Muscle of back (tissue), 11 donors: Measurements from ENCODE around the gene USP3. TPM values are rescaled to one million over a fixed set of nuclear protein-coding genes. Genes with fewer than 3 reads are reported as not detected.
"Not testable (repeated sequence)": the region's sequence is repeated elsewhere in the genome, so short reads cannot be mapped to it uniquely, and the experiment has no call there.

Experiments used
- DNase-seq, 3 donors: peaks; one replicate each; pipeline versions ENCODE4 v3.0.0 to v3.0.0-alpha.2; 2013
- polyA plus RNA-seq, 10 donors: library from polyadenylated mRNA; unstranded; fragments of 120-200 nt; gene quantifications; one replicate each; pipeline ENCODE4 v1.2.1, GENCODE V29; 2013; ENCODE audit not compliant: insufficient read length in 10 of 10

USP3 gene
- polyA plus RNA-seq, 10 donors: 15.2 to 31.4 (median 21.7) TPM

DNA sequence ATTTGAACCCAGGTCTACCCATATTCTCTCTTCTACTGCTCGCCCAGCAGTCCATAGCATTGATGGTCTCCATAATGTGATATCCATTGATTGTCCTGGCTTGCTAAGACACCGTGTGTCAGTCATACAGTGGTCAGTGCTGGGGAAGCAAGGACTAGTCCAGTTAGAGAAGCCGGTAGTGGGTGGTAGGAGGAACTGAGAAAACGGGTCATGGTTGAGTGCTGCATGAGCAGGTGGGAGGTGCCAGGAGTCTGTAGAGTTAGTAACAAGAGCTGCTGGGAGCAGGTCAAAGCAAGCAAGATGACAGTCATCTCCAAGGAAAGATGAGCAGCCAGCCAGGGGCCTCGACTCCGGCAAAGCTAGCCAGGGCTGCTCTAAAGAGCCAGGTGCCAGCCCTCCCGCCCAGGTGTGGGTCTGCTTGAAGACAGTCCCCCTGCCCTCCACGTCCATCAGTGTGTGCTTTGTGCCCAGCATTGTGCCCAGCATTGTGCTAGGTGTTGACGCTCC is 29.5 kb upstream of the USP3 start:
- no peak for DNase-seq

DNA sequence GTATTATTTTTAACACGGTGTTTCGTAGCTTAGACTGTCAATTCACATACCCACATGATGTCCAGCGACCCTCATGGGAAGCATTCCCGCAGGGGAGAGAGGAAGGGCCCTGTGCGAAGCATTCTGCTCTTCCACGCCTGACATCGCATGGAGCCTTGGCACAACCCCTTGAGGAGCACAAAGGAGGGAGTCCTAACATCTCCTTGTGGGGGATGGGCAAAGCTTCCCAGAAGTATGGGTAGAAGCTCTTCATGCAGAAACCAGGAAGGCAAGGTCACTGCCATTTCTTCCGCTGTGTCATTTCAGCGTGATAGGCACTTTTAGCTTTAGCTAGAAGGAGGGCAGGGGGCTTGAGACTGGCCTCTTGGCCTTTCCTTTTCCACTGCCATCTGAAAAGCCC is 28.7 kb upstream of the USP3 start:
- no peak for DNase-seq

DNA sequence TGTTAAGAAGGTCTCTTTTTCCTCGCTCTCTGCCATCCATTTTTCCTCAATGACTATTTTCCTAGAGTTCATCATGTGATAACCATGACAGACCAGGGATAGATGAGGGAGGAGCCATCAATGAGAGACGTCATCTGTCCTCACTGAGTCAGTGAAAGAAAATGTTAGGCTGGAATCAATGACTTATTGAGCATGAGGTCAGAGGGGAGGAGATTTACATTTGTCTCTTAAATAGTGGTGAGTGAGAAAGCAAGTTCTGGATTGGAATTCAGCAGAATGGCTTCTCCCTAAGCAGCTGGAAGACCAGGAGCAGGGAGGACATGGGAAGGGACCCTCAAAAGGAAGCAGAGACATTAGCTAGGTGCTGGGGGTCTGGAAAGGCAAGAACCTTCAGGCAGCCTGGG is 28.2 kb upstream of the USP3 start:
- DNase-seq: peak; percentile 72 to 94 (median 79)

DNA sequence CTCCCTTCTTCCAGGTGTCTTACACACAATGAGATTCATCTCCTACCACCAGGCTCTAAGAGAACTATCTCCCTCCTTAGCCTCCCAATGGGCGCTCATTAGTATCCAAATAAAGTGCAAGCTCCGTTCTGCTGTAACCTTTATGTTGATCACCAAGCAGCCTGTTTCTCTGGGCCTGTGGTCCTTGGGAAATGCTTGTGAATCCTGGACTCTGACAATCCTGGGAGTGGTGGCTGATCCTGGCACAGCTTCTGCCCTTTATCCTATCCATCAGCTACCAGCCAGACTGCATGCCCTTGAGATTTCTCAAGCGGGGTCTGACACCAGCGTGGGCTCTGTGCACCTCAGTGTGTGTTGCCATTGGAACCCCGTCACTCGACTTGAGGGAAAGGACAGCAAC is 26.1 kb upstream of the USP3 start:
- no peak for DNase-seq

- DNase-seq: no peak
These were observed 24.0 kb upstream of the USP3 start for GRCh38 chr15:63480441-63480821.

DNA sequence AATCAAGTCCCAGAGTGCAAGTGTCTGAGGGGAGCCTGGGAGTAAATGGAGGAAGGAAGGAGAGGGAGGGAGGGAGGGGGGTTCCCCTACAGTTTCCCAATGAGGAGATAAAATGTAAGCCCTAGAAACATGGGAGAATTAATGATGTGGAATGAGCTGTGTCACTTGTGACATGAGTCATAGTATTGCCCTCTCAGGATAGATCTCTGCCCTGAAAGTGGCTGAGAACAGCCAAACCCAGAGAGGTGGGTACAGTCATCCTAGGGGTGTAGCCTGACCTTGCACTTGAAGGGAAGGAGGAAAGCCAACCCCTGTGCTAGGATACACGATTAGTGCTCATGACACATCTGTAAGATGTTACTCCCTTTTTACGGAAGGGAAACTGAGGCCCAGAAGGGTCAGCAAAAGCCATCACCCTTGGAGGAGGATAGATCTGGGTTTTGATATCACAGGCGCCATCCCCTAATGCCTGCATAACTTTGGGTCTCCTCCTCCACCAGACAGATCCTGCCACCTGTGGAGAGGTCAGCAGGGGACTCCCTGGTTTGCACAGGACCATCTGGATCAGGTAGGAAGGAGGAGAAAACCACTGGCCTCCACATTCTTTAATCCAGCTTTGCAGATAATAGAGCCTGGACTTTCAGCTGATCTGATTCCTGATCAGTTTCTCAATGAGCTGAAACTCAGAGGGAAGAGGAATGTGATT is 23.1 kb upstream of the USP3 start:
- DNase-seq: no peak

GRCh38 chr15:63482874-63483323 is 21.5 kb upstream of the USP3 start:
- no peak for DNase-seq

DNA sequence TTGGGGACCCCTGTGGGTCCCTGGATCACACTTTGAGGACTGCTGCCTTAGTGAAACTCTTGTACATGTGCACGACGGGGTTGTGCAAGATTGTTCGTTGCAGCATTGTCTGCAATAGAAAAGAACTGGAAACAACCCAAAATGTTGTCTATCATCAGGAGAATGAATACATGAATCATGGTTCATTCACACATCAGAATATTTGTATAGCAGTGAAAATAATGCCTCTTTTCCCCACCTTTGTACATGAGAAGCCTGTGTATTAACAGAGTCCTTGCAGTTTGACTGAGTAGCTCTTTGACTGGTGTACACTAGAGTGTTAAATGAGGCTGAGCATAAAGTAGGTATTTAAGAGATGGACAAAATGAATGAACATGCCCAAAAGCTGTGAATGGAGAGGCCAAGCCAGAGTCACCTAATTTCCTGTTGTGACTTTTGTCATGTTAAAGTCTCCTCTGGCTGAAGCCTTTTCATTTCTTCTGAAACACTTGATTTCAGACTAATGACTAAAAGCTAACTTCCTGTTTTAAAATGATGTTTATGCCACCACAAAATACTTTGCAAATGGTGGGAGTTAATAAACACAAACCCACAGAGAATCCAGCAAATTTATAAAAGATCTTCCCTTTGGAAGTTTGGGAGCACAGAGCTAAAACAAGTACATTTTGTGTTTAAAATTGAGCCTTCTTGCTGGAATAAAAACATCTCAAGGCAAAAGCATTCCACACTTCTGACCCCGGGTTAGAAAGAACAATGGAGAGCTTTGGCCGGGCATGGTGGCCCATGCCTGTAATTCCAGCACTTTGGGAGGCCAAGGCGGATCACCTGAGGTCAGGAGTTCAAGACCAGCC is 20.6 kb upstream of the USP3 start:
- no peak for DNase-seq

DNA sequence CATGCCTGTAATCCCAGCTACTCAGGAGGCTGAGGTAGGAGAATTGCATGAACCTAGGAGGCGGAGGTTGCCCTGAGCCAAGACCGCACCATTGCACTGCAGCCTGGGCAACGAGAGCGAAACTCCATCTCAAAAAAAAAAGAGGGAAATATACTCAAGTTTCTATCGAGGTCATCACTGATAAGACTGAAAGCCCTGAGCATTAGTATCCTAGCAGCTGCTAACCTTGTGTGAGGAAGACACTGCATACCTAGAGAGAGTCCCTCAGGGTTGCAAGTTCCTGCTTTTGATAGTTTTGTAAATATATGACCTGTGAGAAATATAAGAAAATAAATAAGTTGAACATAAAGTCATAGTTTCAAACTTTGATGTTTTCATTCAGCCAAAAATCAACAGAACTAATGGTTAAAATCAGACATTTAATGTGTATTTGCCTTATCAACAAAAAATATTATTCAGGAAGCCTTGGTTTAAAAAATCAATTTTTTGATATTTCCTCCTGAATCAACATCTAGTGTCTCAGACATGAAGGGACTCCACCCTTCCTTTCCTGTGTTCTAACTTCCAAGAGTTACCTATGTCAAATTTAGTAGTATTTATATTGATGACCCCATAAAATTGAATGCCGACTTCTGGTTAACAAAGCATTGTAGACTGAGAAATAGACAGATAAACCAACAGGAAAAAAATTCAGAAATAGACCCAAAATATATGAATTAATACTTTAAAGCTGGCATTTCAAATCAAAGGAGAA is 19.8 kb upstream of the USP3 start:
- no peak for DNase-seq

DNA sequence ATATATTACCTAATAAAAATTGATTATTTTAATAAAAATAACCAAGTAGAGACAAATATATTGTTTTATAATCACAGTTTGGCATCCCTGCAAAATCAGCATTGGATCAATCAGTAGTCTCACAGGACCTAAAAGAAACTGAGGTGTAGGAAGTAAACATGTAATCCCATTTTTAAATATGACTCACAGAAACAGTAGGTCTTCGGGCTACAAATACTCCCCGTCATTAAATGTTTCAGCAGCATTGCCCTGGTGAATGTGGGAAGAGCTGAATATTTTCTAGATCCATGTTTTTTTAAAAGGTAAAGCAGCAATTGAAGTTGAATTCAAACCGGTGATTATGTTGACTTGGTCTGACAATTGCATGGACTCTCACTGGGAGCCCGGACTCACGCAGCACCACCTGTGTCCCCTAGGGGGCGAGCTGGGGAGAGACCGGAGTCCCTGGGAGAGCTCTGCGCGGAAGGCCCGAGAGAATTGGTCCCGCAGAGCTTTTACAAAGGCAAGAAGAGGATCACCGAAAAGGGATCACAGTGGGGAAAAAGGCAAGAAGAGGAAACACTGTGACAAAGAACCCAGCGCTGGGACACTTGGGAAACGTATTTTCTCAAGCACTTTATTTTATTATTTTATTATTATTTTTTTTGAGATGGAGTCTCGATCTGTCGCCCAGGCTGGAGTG is 17.2 kb upstream of the USP3 start:
- peak in 2 of 3 donors; percentile 75 for DNase-seq

- DNase-seq: not testable (repeated sequence)
These were observed 16.5 kb upstream of the USP3 start for GRCh38 chr15:63487758-63488397.

DNA sequence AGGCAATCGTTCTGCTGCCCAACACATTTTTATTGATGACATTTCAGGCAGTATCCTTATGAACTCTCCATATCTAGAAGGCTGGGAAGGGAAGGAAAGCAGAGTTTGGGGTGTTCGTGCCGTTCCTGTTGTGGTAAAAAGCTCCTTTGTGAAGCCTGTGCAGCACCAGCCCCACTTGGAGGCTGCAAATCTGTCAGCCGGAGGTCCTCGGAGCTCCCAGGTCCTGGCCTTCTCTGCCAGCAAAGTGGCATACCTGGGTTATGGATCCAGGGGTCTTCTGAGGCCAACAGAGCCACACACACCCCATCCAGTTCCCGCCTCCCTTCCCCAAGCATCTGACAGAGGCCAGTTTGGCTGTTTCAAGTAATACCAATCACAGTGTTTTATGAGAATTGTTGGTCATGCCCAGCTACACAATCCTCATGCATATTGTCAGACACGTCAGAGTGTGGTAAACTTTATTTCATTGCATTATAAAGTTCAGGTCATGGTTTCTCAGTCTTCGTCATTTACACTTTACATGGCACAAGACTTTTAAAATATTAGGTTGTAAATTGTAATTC is 15.9 kb upstream of the USP3 start:
- DNase-seq: no peak

GRCh38 chr15:63489352-63489751 is 15.0 kb upstream of the USP3 start:
- no peak for DNase-seq

- DNase-seq: no peak
These were observed 13.9 kb upstream of the USP3 start for GRCh38 chr15:63490345-63491034.

DNA sequence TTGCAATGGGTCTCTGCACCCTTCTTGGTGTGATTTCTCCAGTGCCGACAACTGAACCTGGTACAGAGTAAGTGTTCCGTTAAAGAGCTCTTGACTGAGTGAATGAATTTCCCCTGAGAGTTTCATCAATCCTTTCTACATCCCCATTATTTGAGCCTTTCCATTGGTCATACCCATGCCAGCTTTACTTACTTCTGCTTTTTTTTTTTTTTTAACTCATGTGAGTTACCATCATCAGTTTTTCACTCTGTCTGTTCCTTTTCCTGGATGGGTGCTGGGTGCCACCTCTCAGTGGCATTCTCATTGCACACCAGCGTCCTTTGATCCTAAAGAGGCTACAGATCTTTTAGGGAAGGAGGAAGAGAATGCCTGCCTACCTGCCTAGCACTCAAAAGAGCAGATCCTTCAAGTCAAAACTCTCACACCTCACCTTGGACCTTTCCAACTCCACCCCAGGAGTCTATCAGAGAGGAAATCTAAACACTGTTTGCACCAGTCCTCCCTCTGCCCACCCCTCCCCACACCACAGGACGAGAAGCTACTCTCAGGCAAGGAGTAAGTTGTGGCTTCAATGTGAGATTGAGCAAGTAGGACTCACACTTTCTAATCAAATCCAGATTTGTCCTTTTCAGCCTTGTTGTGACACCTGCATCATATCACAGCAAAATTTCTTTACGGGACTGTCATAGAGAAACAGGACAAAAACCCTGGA is 13.1 kb upstream of the USP3 start:
- DNase-seq: peak in 1 of 3 donors; percentile 23

GRCh38 chr15:63491979-63492378 is 12.4 kb upstream of the USP3 start:
- peak in 1 of 3 donors; percentile 54 for DNase-seq

DNA sequence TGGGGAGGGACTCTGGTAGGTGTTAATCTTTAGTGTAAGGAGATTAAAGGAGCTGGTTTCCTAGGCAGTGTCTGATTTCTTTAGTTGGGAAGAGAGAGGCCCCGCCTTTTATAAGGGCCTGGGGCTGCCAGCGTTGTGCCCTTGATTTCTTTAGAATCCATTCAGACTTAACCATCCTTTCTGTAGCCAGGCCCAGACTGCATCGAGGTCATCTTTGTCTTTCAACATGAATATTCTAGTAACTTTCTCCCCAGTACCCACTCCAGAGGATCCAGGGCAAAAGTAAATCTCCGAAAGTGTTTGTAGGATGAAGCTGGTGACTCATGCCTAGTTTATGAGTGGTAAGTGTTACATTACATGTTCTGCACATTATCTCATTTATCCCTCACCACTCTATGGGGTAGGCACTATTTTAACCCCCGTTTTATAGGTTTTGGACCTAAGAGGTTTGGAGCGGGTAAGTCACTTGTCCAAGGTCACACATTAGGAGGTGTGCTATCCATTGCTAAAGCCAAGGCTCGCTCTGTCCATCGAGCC is 11.8 kb upstream of the USP3 start:
- DNase-seq: no peak

DNA sequence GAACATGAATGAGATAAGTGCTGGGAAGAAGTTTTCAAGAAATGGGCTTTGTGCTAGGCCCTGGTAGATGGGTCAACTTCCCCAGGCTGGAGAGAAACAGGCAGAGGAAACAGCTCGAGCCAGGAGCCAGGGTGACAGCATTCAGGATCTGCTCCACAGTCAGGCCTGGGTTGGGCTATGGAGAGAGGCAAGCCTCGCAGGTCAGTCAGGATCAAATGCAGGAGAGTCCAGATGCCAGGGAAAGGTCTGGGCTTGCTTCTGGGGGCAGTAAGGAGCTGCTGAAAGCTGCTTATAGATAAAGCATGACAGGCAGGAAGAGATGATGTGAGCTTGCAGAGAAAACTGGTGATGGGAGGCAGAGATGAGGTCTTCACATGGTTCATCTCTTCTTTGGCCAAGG is 11.0 kb upstream of the USP3 start:
- DNase-seq: no peak

DNA sequence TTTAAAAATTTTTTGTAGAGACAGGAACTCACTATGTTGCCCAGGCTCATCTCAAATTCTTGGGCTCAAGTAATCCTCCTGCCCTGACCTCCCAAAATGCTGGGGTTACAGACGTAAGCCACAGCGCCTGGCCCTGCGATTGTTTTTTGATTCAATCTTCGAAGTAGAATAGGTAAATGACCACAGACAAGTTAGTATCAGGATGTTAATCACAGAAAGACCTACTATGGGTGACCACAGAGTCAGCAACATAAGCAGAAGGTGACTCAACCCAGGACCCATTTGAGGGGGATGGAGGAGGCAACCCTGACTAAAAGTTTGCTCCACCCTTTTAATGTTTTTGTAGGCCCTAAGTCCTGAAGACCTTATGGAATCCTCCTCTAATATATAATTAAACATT is 10.0 kb upstream of the USP3 start:
- no peak for DNase-seq
